ENCODE measurements around the gene UCP3.

Gene UCP3

DNA sequence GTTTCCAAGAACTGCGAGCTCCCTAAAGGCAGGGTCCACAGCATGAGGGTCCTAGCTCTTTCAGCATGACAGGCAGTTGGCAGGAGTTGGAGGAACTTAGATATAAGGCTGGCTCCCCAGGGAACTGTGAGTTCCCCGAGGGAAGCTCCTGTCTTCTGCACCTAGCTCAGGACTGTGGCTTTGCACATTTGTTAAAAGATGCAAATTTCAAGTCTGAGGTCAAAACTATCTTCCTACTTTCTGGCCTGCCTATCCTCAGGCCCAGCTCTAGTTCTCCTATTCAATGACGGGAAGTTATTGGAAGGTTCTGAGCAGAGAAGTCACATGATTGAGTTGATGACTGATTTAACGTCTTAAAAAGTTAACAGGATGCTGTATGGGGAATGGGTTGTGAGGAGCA lies 11.7 kb upstream of the UCP3 start:
- Histone ChIP-seq H3K36me3 (replicated peaks in 1 of 2; ENCODE audit: control insufficient read depth in 2 of 2, insufficient read depth in 2 of 2, low read length in 2 of 2) (peaks cover 10 to 72% of the 10 kb centered on the region in 2 donors), H3K27ac (replicated peaks; ENCODE audit: low read length) (no peak overlapping the region), H2BK5ac (ENCODE audit: low read length) (no peak overlapping the region), H3K14ac (ENCODE audit: low read length) (no peak overlapping the region), H2BK15ac (ENCODE audit: low read length) (no peak overlapping the region), H3K4ac (ENCODE audit: low read length) (no peak overlapping the region), H2BK120ac (ENCODE audit: low read depth, low read length) (no peak overlapping the region), H3K18ac (ENCODE audit: low read length) (no peak overlapping the region), H2AFZ (ENCODE audit: low read length) (no peak overlapping the region), H2AK5ac (ENCODE audit: low read depth, low read length) (no peak overlapping the region), H3K9me3 (replicated peaks in 1 of 2; ENCODE audit: control insufficient read depth in 2 of 2, insufficient read depth in 1 of 2, low read depth in 1 of 2, low read length in 2 of 2) (no peaks in the 10 kb centered on the region), H3K23ac (ENCODE audit: low read depth, low read length, poor library complexity) (no peak overlapping the region), H3K4me2 (ENCODE audit: insufficient read depth, low read length, poor library complexity, severe bottlenecking) (no peak overlapping the region), H3K79me1 (ENCODE audit: low read depth, low read length) (no peaks in the 10 kb centered on the region), H3K27me3 (ENCODE audit: control insufficient read depth in 3 of 3, insufficient read depth in 3 of 3, low read depth in 1 of 3, low read length in 3 of 3) (no peaks in the 10 kb centered on the region), H3K4me3 (ENCODE audit: low read length in 2 of 2) (no peak overlapping the region), H4K91ac (ENCODE audit: low read depth, low read length, poor library complexity) (no peak overlapping the region), H2BK12ac (ENCODE audit: low read length) (no peak overlapping the region), H3K4me1 (ENCODE audit: control insufficient read depth in 2 of 2, insufficient read depth in 1 of 2, low read depth in 1 of 2, low read length in 2 of 2) (peaks cover 0 to 1% of the 10 kb centered on the region in 2 donors), H3K9ac (ENCODE audit: low read depth, low read length, poor library complexity) (no peak overlapping the region), H4K8ac (ENCODE audit: low read depth, low read length) (no peak overlapping the region)
- DNase-seq (ENCODE audit: low spot score): no peak
- no CpG with 5 or more reads among the region's 4 CpGs for WGBS, 2 donors (ENCODE audit: extremely low coverage in 2 of 2, insufficient read length in 2 of 2, insufficient replicate concordance in 1 of 2)

DNA sequence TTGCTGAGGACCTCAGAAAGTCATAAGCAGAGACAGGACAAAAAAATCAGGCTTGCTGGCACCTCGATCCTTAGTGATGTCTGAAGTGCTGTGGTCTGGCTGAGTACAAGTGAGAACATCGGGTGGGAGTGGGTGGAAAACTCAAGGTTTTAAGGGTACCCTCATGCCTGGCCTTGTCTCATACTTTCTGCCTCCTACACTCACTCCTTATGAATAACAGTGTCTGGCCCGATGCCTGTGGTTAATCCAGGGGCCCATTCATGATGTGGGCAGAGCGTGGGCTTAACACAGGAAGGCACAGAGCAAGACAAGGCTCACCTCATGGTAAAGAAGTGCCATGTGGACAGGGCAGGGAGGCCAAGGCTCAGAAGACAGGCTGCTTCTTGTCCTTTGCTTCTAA lies 11.0 kb upstream of the UCP3 start:
- Histone ChIP-seq H3K9me3 (replicated peaks in 1 of 2; ENCODE audit: control insufficient read depth in 2 of 2, insufficient read depth in 1 of 2, low read depth in 1 of 2, low read length in 2 of 2) (no peaks in the 10 kb centered on the region), H4K8ac (ENCODE audit: low read depth, low read length) (no peak overlapping the region), H3K9ac (ENCODE audit: low read depth, low read length, poor library complexity) (no peak overlapping the region), H2AFZ (ENCODE audit: low read length) (no peak overlapping the region), H3K18ac (ENCODE audit: low read length) (no peak overlapping the region), H3K36me3 (replicated peaks in 1 of 2; ENCODE audit: control insufficient read depth in 2 of 2, insufficient read depth in 2 of 2, low read length in 2 of 2) (peaks cover 10 to 77% of the 10 kb centered on the region in 2 donors), H2BK5ac (ENCODE audit: low read length) (no peak overlapping the region), H4K91ac (ENCODE audit: low read depth, low read length, poor library complexity) (no peak overlapping the region), H2BK15ac (ENCODE audit: low read length) (no peak overlapping the region), H3K79me1 (ENCODE audit: low read depth, low read length) (no peaks in the 10 kb centered on the region), H3K4me1 (ENCODE audit: control insufficient read depth in 2 of 2, insufficient read depth in 1 of 2, low read depth in 1 of 2, low read length in 2 of 2) (peaks cover 0 to 1% of the 10 kb centered on the region in 2 donors), H3K27ac (replicated peaks; ENCODE audit: low read length) (no peak overlapping the region), H2AK5ac (ENCODE audit: low read depth, low read length) (no peak overlapping the region), H3K4me2 (ENCODE audit: insufficient read depth, low read length, poor library complexity, severe bottlenecking) (no peak overlapping the region), H3K4me3 (ENCODE audit: low read length in 2 of 2) (no peak overlapping the region), H3K14ac (ENCODE audit: low read length) (no peak overlapping the region), H2BK12ac (ENCODE audit: low read length) (no peak overlapping the region), H3K4ac (ENCODE audit: low read length) (no peak overlapping the region), H3K27me3 (ENCODE audit: control insufficient read depth in 3 of 3, insufficient read depth in 3 of 3, low read depth in 1 of 3, low read length in 3 of 3) (no peaks in the 10 kb centered on the region), H3K23ac (ENCODE audit: low read depth, low read length, poor library complexity) (no peak overlapping the region), H2BK120ac (ENCODE audit: low read depth, low read length) (no peak overlapping the region)
- no peak for DNase-seq (ENCODE audit: low spot score)
- WGBS, 2 donors (ENCODE audit: extremely low coverage in 2 of 2, insufficient read length in 2 of 2, insufficient replicate concordance in 1 of 2): no CpG with 5 or more reads among the region's 4 CpGs

DNA sequence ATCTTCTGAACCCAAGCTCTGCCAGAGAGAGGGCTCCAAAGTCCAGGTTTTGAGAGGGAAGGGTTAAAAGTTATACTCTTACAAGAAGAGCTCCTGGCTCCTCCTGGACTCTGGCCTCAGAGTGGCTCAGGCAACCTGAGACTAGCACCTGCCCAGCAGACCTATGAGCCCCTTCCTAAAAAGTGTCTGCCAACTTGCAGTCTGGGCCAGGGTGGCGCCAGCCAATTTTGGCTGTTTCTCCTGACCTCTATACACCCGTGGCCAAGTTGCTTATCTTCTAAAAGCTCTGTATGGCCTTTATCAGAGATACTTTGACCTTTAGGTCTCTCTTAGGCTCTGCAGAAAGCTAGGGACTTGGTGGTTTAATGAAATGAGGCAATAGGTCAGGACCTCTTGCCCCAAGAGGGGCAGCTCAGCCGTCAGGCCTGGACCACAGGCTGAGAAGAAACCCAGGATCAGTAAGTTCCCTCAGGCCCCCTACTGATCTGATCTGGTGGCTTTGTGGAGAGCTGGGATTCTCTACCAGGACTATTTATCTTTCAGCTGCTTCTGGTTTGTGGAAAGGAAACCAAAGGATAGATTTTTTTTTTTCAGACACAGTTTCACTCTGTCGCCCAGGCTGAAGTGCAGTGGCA lies 10.3 kb upstream of the UCP3 start:
- H2AFZ ChIP-seq (ENCODE audit: low read length): no peak overlapping the region
- no CpG with 5 or more reads among the region's 4 CpGs for WGBS, 2 donors (ENCODE audit: extremely low coverage in 2 of 2, insufficient read length in 2 of 2, insufficient replicate concordance in 1 of 2)
- peaks cover 10 to 74% of the 10 kb centered on the region in 2 donors for H3K36me3 ChIP-seq (replicated peaks in 1 of 2; ENCODE audit: control insufficient read depth in 2 of 2, insufficient read depth in 2 of 2, low read length in 2 of 2)
- H3K9me3 ChIP-seq (replicated peaks in 1 of 2; ENCODE audit: control insufficient read depth in 2 of 2, insufficient read depth in 1 of 2, low read depth in 1 of 2, low read length in 2 of 2): no peaks in the 10 kb centered on the region
- no peaks in the 10 kb centered on the region for H3K79me1 ChIP-seq (ENCODE audit: low read depth, low read length)
- DNase-seq (ENCODE audit: low spot score): no peak
- no peak overlapping the region for H3K27ac ChIP-seq (replicated peaks; ENCODE audit: low read length)
- H3K4me1 ChIP-seq (ENCODE audit: control insufficient read depth in 2 of 2, insufficient read depth in 1 of 2, low read depth in 1 of 2, low read length in 2 of 2): peaks cover 0 to 1% of the 10 kb centered on the region in 2 donors
- no peak overlapping the region for H4K91ac ChIP-seq (ENCODE audit: low read depth, low read length, poor library complexity)
- no peak overlapping the region for H3K23ac ChIP-seq (ENCODE audit: low read depth, low read length, poor library complexity)
- no peak overlapping the region for H3K14ac ChIP-seq (ENCODE audit: low read length)
- H2BK5ac ChIP-seq (ENCODE audit: low read length): no peak overlapping the region
- no peaks in the 10 kb centered on the region for H3K27me3 ChIP-seq (ENCODE audit: control insufficient read depth in 3 of 3, insufficient read depth in 3 of 3, low read depth in 1 of 3, low read length in 3 of 3)
- no peak overlapping the region for H2BK12ac ChIP-seq (ENCODE audit: low read length)
- no peak overlapping the region for H3K9ac ChIP-seq (ENCODE audit: low read depth, low read length, poor library complexity)
- H3K4ac ChIP-seq (ENCODE audit: low read length): no peak overlapping the region
- no peak overlapping the region for H3K18ac ChIP-seq (ENCODE audit: low read length)
- no peak overlapping the region for H3K4me3 ChIP-seq (ENCODE audit: low read length in 2 of 2)
- no peak overlapping the region for H4K8ac ChIP-seq (ENCODE audit: low read depth, low read length)
- no peak overlapping the region for H2AK5ac ChIP-seq (ENCODE audit: low read depth, low read length)
- H2BK15ac ChIP-seq (ENCODE audit: low read length): no peak overlapping the region
- H2BK120ac ChIP-seq (ENCODE audit: low read depth, low read length): no peak overlapping the region
- no peak overlapping the region for H3K4me2 ChIP-seq (ENCODE audit: insufficient read depth, low read length, poor library complexity, severe bottlenecking)

DNA sequence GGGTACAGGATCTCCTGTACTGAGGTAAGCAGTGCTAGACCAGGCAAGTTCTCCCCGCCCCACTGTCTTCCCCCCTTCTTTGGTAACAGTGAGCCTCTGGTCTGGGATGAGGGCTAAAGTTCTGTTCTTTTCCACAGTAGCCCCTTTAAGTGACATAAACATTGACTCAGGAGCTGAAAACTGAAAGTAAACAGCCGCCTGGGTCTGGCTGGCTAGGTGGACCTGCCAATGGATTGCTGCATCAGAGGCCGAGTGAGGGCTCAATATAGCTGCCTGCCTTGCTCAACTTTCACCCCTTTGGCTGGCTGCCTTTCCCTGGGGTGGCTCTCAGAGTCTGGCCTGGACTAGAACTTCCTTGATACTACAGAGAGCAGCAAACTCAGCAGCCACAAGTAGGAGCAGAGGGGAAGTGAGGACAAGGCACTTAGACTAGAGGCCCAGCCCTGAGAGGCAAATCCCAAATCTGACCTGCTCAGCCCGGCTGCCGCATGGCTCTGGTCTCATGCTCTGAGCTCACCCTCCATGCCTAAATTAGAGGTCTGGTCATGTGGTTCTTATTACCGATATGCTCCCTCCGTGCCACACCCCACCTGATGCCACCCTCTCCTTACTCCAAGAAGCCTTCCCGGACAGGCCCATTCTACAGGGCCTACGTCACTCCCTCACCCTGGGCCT lies 9.6 kb upstream of the UCP3 start:
- peak overlapping the region; percentile 40 for H3K9ac ChIP-seq (ENCODE audit: low read depth, low read length, poor library complexity)
- peaks cover 0 to 1% of the 10 kb centered on the region in 2 donors for H3K4me1 ChIP-seq (ENCODE audit: control insufficient read depth in 2 of 2, insufficient read depth in 1 of 2, low read depth in 1 of 2, low read length in 2 of 2)
- no peak overlapping the region for H3K18ac ChIP-seq (ENCODE audit: low read length)
- no peak overlapping the region for H2BK120ac ChIP-seq (ENCODE audit: low read depth, low read length)
- no peak overlapping the region for H3K4me2 ChIP-seq (ENCODE audit: insufficient read depth, low read length, poor library complexity, severe bottlenecking)
- no peaks in the 10 kb centered on the region for H3K79me1 ChIP-seq (ENCODE audit: low read depth, low read length)
- H2AFZ ChIP-seq (ENCODE audit: low read length): no peak overlapping the region
- no peak overlapping the region for H2BK5ac ChIP-seq (ENCODE audit: low read length)
- H3K9me3 ChIP-seq (replicated peaks in 1 of 2; ENCODE audit: control insufficient read depth in 2 of 2, insufficient read depth in 1 of 2, low read depth in 1 of 2, low read length in 2 of 2): no peaks in the 10 kb centered on the region
- H3K14ac ChIP-seq (ENCODE audit: low read length): no peak overlapping the region
- no peak overlapping the region for H3K4ac ChIP-seq (ENCODE audit: low read length)
- no peak overlapping the region for H3K23ac ChIP-seq (ENCODE audit: low read depth, low read length, poor library complexity)
- H3K4me3 ChIP-seq (ENCODE audit: low read length in 2 of 2): no peak overlapping the region
- H3K27me3 ChIP-seq (ENCODE audit: control insufficient read depth in 3 of 3, insufficient read depth in 3 of 3, low read depth in 1 of 3, low read length in 3 of 3): no peaks in the 10 kb centered on the region
- H4K91ac ChIP-seq (ENCODE audit: low read depth, low read length, poor library complexity): no peak overlapping the region
- H2BK15ac ChIP-seq (ENCODE audit: low read length): no peak overlapping the region
- H2BK12ac ChIP-seq (ENCODE audit: low read length): no peak overlapping the region
- peaks cover 12 to 72% of the 10 kb centered on the region in 2 donors for H3K36me3 ChIP-seq (replicated peaks in 1 of 2; ENCODE audit: control insufficient read depth in 2 of 2, insufficient read depth in 2 of 2, low read length in 2 of 2)
- no peak overlapping the region for H2AK5ac ChIP-seq (ENCODE audit: low read depth, low read length)
- DNase-seq (ENCODE audit: low spot score): no peak
- H3K27ac ChIP-seq (replicated peaks; ENCODE audit: low read length): no peak overlapping the region
- H4K8ac ChIP-seq (ENCODE audit: low read depth, low read length): no peak overlapping the region
- WGBS, 2 donors (ENCODE audit: extremely low coverage in 2 of 2, insufficient read length in 2 of 2, insufficient replicate concordance in 1 of 2): no CpG with 5 or more reads among the region's 9 CpGs
